ENCODE measurements around the gene MSH2.

- TF ChIP-seq POLR2AphosphoS5 (IDR thresholded peaks at IDR 0.05; ENCODE audit: low read depth, low read length): no peak
- no peak for TF ChIP-seq SIN3A (IDR thresholded peaks at IDR 0.05; ENCODE audit: borderline replicate concordance, insufficient read depth, low read length)
Observed at GRCh38 chr2:47487498-47487875, 84.5 kb downstream of the MSH2 start.

Measured in PFSK-1 (cell line).